Measurements from ENCODE around the gene ANKRD1. TPM values are rescaled to one million over a fixed set of nuclear protein-coding genes. Genes with fewer than 3 reads are reported as not detected.

Gene ANKRD1
- total RNA-seq, result 10 to 100 TPM in 1 of 2 donors, not detected in 1; 20.0 TPM

- H3K36me3 ChIP-seq, result no peaks in the 10 kb centered on the region
- peaks cover 6% of the 10 kb centered on the region for H3K4me1 ChIP-seq (replicated peaks)
- H3K4me3 ChIP-seq, result no peak within 1 kb of the TSS
- no peak for DNase-seq (ENCODE audit: low spot score)
- intact Hi-C loops (cut with DNase I), result no loop called here
- WGBS, result 86% methylated on average over 5 of the region's 5 CpGs
- no peak for TF ChIP-seq POLR2A (IDR thresholded peaks at IDR 0.05)
- no peak for TF ChIP-seq CTCF (IDR thresholded peaks at IDR 0.05)
- TF ChIP-seq POLR2AphosphoS5 (IDR thresholded peaks at IDR 0.05), result no peak
- H3K27me3 ChIP-seq (replicated peaks; ENCODE audit: insufficient read depth), result peaks cover 6% of the 10 kb centered on the region
- H3K9me3 ChIP-seq, result no peaks in the 10 kb centered on the region
- no peak within 1 kb of the TSS for H3K27ac ChIP-seq
Measured at GRCh38 chr10:90920986-90921666, at the start of gene ANKRD1. TSS of gene ANKRD1 (minus strand) at chr10:90921087. CDS start at chr10:90921027, 60 bp downstream.

GRCh38 chr10:90969947-90970673 is 49.2 kb upstream of the ANKRD1 start:
- no peak for DNase-seq (ENCODE audit: low spot score)
- intact Hi-C loops (cut with DNase I), result loop anchor here (5.0 kb wide), 2 partner anchors 38 to 53 kb away; no protein-coding TSS in a partner anchor
- WGBS, result 67% methylated on average over 6 of the region's 6 CpGs
- H3K4me1 ChIP-seq (replicated peaks), result no peaks in the 10 kb centered on the region
- no peak overlapping the region for H3K4me3 ChIP-seq
- H3K36me3 ChIP-seq, result no peaks in the 10 kb centered on the region
- peak overlapping the region in 1 of 2 donors; percentile 32 for H3K27ac ChIP-seq
- no peaks in the 10 kb centered on the region for H3K27me3 ChIP-seq (replicated peaks; ENCODE audit: insufficient read depth)
- no peaks in the 10 kb centered on the region for H3K9me3 ChIP-seq
- TF ChIP-seq CTCF (IDR thresholded peaks at IDR 0.05) (peak in 3 of 4 experiments; percentile 17 to 41 (median 27)), POLR2A (IDR thresholded peaks at IDR 0.05) (no peak), POLR2AphosphoS5 (IDR thresholded peaks at IDR 0.05) (peak; percentile 28)

GRCh38 chr10:90969121-90969534 is 48.2 kb upstream of the ANKRD1 start:
- WGBS, result 43% methylated on average over 5 of the region's 5 CpGs
- peak overlapping the region; percentile 4 to 32 for H3K27ac ChIP-seq
- H3K27me3 ChIP-seq (replicated peaks; ENCODE audit: insufficient read depth), result no peaks in the 10 kb centered on the region

GRCh38 chr10:90968328-90969081 is 47.6 kb upstream of the ANKRD1 start:
- no peaks in the 10 kb centered on the region for H3K27me3 ChIP-seq (replicated peaks; ENCODE audit: insufficient read depth)
- 25% methylated on average over 6 of the region's 6 CpGs for WGBS
- H3K4me3 ChIP-seq, result no peak overlapping the region
- no peaks in the 10 kb centered on the region for H3K36me3 ChIP-seq
- no peaks in the 10 kb centered on the region for H3K4me1 ChIP-seq (replicated peaks)
- peak overlapping the region in 1 of 2 donors; percentile 32 for H3K27ac ChIP-seq
- no peaks in the 10 kb centered on the region for H3K9me3 ChIP-seq
- TF ChIP-seq POLR2A (IDR thresholded peaks at IDR 0.05) (no peak), POLR2AphosphoS5 (IDR thresholded peaks at IDR 0.05) (no peak), CTCF (IDR thresholded peaks at IDR 0.05) (no peak)
- intact Hi-C loops (cut with DNase I), result loop anchor here (5.0 kb wide), 2 partner anchors 36 to 51 kb away; no protein-coding TSS in a partner anchor
- no peak for DNase-seq (ENCODE audit: low spot score)

More at GRCh38 chr10:90969121-90969534, 48.2 kb upstream of the ANKRD1 start:
- no peak overlapping the region for H3K4me3 ChIP-seq
- no peak for DNase-seq (ENCODE audit: low spot score)
- intact Hi-C loops (cut with DNase I), result loop anchor here (5.0 kb wide), 2 partner anchors 37 to 52 kb away; no protein-coding TSS in a partner anchor
- no peaks in the 10 kb centered on the region for H3K36me3 ChIP-seq
- no peaks in the 10 kb centered on the region for H3K4me1 ChIP-seq (replicated peaks)
- H3K9me3 ChIP-seq, result no peaks in the 10 kb centered on the region
- TF ChIP-seq POLR2A (IDR thresholded peaks at IDR 0.05) (no peak), CTCF (IDR thresholded peaks at IDR 0.05) (no peak), POLR2AphosphoS5 (IDR thresholded peaks at IDR 0.05) (no peak)
